H1 (cell line): ENCODE results near the gene PLCB1. TPM values are rescaled to one million over a fixed set of nuclear protein-coding genes. Genes with fewer than 3 reads are reported as not detected.

ENCODE experiments used
- CTCF ChIA-PET: fragments of 300-600 bp; sonication (Branson Sonifier 250); formaldehyde crosslinking; loops from one replicate; lab custom pipeline; 2021; ENCODE audit not compliant: partially characterized antibody; lab: Charles Lee
- POLR2A ChIA-PET: fragments of 300-600 bp; sonication (Branson Sonifier 250); formaldehyde crosslinking; loops from one replicate; lab custom pipeline; 2021; ENCODE audit warnings: inconsistent platforms; ENCODE audit not compliant: partially characterized antibody; lab: Charles Lee
- DNase-seq, 2 experiments: peaks; one replicate each; pipeline versions ENCODE4 v3.0.0 to v3.0.0-alpha.2; 2010 to 2022; ENCODE audit warnings: low spot score in 2 of 2, low read depth in 1 of 2, mixed read lengths in 1 of 2
- FAIRE-seq: peaks from 2 replicates; lab custom pipeline; 2011; peaks lifted over from hg19 to GRCh38; lab: Jason Lieb, UNC
- H2AFZ ChIP-seq: 2 replicates; pipeline ENCODE4 v1.8.1; 2012; ENCODE audit warnings: low read length, inconsistent platforms
- H2AK5ac ChIP-seq: 2 replicates; pipeline ENCODE4 v1.6.1; 2013; ENCODE audit warnings: low read depth, low read length
- H2BK120ac ChIP-seq: replicated peaks from 2 replicates; pipeline ENCODE3; 2013; ENCODE audit warnings: low read depth, low read length, inconsistent platforms
- H2BK12ac ChIP-seq: 2 replicates; pipeline ENCODE4 v1.6.1; 2013; ENCODE audit warnings: low read depth, low read length
- H2BK15ac ChIP-seq: 2 replicates; pipeline ENCODE4 v1.6.1; 2013; ENCODE audit warnings: low read length
- H2BK20ac ChIP-seq: 2 replicates; pipeline ENCODE4 v1.6.1; 2013; ENCODE audit warnings: low read length
- H2BK5ac ChIP-seq: 2 replicates; pipeline ENCODE4 v1.6.1; 2013; ENCODE audit warnings: low read depth, low read length
- H3K14ac ChIP-seq: 2 replicates; pipeline ENCODE4 v1.6.1; 2013; ENCODE audit warnings: inconsistent platforms; ENCODE audit not compliant: insufficient read length
- H3K18ac ChIP-seq: 2 replicates; pipeline ENCODE4 v1.6.1; 2013; ENCODE audit warnings: low read length; ENCODE audit errors: extremely low read depth
- H3K23ac ChIP-seq: 2 replicates; pipeline ENCODE4 v1.6.1; 2013; ENCODE audit warnings: inconsistent platforms; ENCODE audit not compliant: insufficient read length
- H3K23me2 ChIP-seq: 2 replicates; pipeline ENCODE4 v1.6.1; 2013; ENCODE audit warnings: low read depth, low read length
- H3K27ac ChIP-seq: 2 replicates; pipeline ENCODE4 v1.6.1; 2011; ENCODE audit warnings: low read depth, low read length, inconsistent platforms
- H3K27me3 ChIP-seq, 4 experiments: replicated peaks in 1 of 4; 1 replicate in 1 of 4; 2 replicates in 3 of 4; pipeline versions ENCODE4 v1.6.1 to v1.8.1; 2011 to 2013; ENCODE audit warnings: low read length in 3 of 4, mild to moderate bottlenecking in 3 of 4, inconsistent platforms in 2 of 4, mixed read lengths in 2 of 4, moderate library complexity in 1 of 4; ENCODE audit not compliant: control insufficient read depth in 3 of 4, insufficient read depth in 3 of 4; ENCODE audit errors: extremely low read depth in 1 of 4
- H3K36me3 ChIP-seq, 4 experiments: 2 replicates each; pipeline versions ENCODE4 v1.6.1 to v1.8.1; 2011 to 2013; ENCODE audit warnings: mild to moderate bottlenecking in 4 of 4, low read length in 3 of 4, moderate library complexity in 2 of 4, control low read depth in 1 of 4, inconsistent platforms in 1 of 4; ENCODE audit not compliant: insufficient read depth in 4 of 4, control insufficient read depth in 2 of 4
- H3K4ac ChIP-seq: replicated peaks from 2 replicates; pipeline ENCODE3; 2013; ENCODE audit warnings: low read length, low read depth, mixed read lengths, inconsistent platforms; ENCODE audit not compliant: insufficient read length
- H3K4me1 ChIP-seq, 4 experiments: replicated peaks in 1 of 4; 1 replicate in 1 of 4; 2 replicates in 3 of 4; pipeline versions ENCODE4 v1.6.1 to v1.8.1; 2011 to 2013; ENCODE audit warnings: low read length in 3 of 4, inconsistent platforms in 2 of 4, mixed read lengths in 1 of 4; ENCODE audit not compliant: insufficient read depth in 4 of 4, control insufficient read depth in 3 of 4
- H3K4me2 ChIP-seq, 2 experiments: 2 replicates each; pipeline versions ENCODE4 v1.6.1 to v1.8.1; 2011 to 2013; ENCODE audit warnings: low read depth in 2 of 2, low read length in 2 of 2, control low read depth in 1 of 2, inconsistent platforms in 1 of 2, mild to moderate bottlenecking in 1 of 2; ENCODE audit not compliant: insufficient read depth in 1 of 2
- H3K4me3 ChIP-seq, 4 experiments: fragments of 200-600, 300-600 bp in 1 of 4; sonication (generic), shearing (Covaris generic), sonication (Bioruptor Twin) in 1 of 4; 2 replicates each; pipeline versions ENCODE4 v1.5.1 to v1.8.1; 2011 to 2016; ENCODE audit warnings: low read length in 4 of 4, low read depth in 3 of 4, control low read depth in 2 of 4, inconsistent platforms in 2 of 4, mild to moderate bottlenecking in 2 of 4, mixed read lengths in 1 of 4, moderate library complexity in 1 of 4; ENCODE audit not compliant: insufficient read depth in 2 of 4; ENCODE audit errors: extremely low read depth in 1 of 4
- H3K56ac ChIP-seq: replicated peaks from 2 replicates; pipeline ENCODE3; 2013; ENCODE audit warnings: low read depth, mild to moderate bottlenecking, mixed read lengths, low read length, inconsistent platforms; ENCODE audit not compliant: insufficient read length
- H3K79me1 ChIP-seq: 2 replicates; pipeline ENCODE4 v1.6.1; 2013; ENCODE audit warnings: low read depth, low read length, control low read depth
- H3K79me2 ChIP-seq, 2 experiments: 2 replicates each; pipeline versions ENCODE4 v1.6.1 to v1.8.1; 2012 to 2013; ENCODE audit warnings: low read length in 2 of 2, mild to moderate bottlenecking in 2 of 2, inconsistent platforms in 1 of 2; ENCODE audit not compliant: insufficient read depth in 2 of 2, control insufficient read depth in 1 of 2
- H3K9ac ChIP-seq, 4 experiments: replicated peaks in 1 of 4; 1 replicate in 1 of 4; 2 replicates in 3 of 4; pipeline versions ENCODE4 v1.6.1 to v1.8.1; 2011 to 2013; ENCODE audit warnings: low read depth in 3 of 4, low read length in 3 of 4, control low read depth in 2 of 4, mild to moderate bottlenecking in 2 of 4, moderate library complexity in 2 of 4, inconsistent platforms in 1 of 4; ENCODE audit errors: extremely low read depth in 1 of 4
- H3K9me3 ChIP-seq, 2 experiments: 2 replicates each; pipeline versions ENCODE4 v1.6.1 to v1.8.1; 2012 to 2013; ENCODE audit warnings: mild to moderate bottlenecking in 2 of 2, moderate library complexity in 2 of 2, control low read depth in 1 of 2, inconsistent platforms in 1 of 2, low read depth in 1 of 2, low read length in 1 of 2, mixed read lengths in 1 of 2; ENCODE audit not compliant: insufficient read depth in 2 of 2
- H4K20me1 ChIP-seq, 2 experiments: replicated peaks in 1 of 2; 2 replicates each; pipeline versions ENCODE3 to v1.8.1; 2011 to 2013; ENCODE audit warnings: inconsistent platforms in 2 of 2, low read length in 2 of 2, mild to moderate bottlenecking in 1 of 2; ENCODE audit not compliant: insufficient read depth in 2 of 2, control insufficient read depth in 1 of 2
- H4K5ac ChIP-seq: 2 replicates; pipeline ENCODE4 v1.6.1; 2013; ENCODE audit warnings: low read length, low read depth, mixed read lengths, inconsistent platforms; ENCODE audit not compliant: insufficient read length
- H4K8ac ChIP-seq: 2 replicates; pipeline ENCODE4 v1.8.0; 2013; ENCODE audit warnings: mild to moderate bottlenecking, moderate library complexity, low read length, inconsistent platforms; ENCODE audit not compliant: insufficient read depth; ENCODE audit errors: extremely low read depth
- H4K91ac ChIP-seq: replicated peaks from 2 replicates; pipeline ENCODE3; 2013; ENCODE audit warnings: low read length, mixed read lengths, inconsistent platforms; ENCODE audit not compliant: insufficient read length
- BCL11A ChIP-seq, 2 experiments: IDR thresholded peaks; one replicate each; pipeline ENCODE4 v1.6.1; 2011; ENCODE audit warnings: low read depth in 2 of 2, low read length in 2 of 2, mild to moderate bottlenecking in 2 of 2
- CBX5 ChIP-seq: fragments of 300-800, 300-1000 bp; sonication (generic); IDR thresholded peaks from 2 replicates; pipeline ENCODE4 v1.7.1; 2016; ENCODE audit warnings: antibody characterized with exemption, low read length, low read depth
- CREB1 ChIP-seq: IDR thresholded peaks from 2 replicates; pipeline ENCODE4 v1.6.1; 2012; ENCODE audit warnings: inconsistent platforms
- CTBP2 ChIP-seq: IDR thresholded peaks from 2 replicates; pipeline ENCODE4 v1.7.0; 2011; ENCODE audit warnings: borderline replicate concordance, mild to moderate bottlenecking, moderate library complexity, mixed read lengths, low read length; ENCODE audit not compliant: insufficient read depth, insufficient read length
- POLR2AphosphoS5 ChIP-seq: IDR thresholded peaks from 2 replicates; pipeline ENCODE4 v1.6.1; 2011; ENCODE audit warnings: low read depth, low read length
- SRF ChIP-seq: IDR thresholded peaks from 2 replicates; pipeline ENCODE4 v1.6.1; 2011; ENCODE audit warnings: mild to moderate bottlenecking, low read depth, low read length, moderate library complexity
- WGBS, 2 experiments: shearing (Covaris generic) in 1 of 2; methylation state at CpG; one replicate each; pipeline versions ENCODE4 v1.1.6 to v1.1.7; 2013 to 2015; ENCODE audit warnings: low lambda C conversion rate in 2 of 2, mixed read lengths in 2 of 2, inconsistent platforms in 1 of 2, low coverage in 1 of 2, missing lambda C conversion rate in 1 of 2; ENCODE audit not compliant: insufficient replicate concordance in 2 of 2, insufficient coverage in 1 of 2, insufficient read length in 1 of 2; ENCODE audit errors: extremely low coverage in 1 of 2, missing lambda C conversion rate in 1 of 2; 5-methylcytosine and 5-hydroxymethylcytosine counted together
- polyA plus RNA-seq, 7 experiments: library from polyadenylated mRNA; depleted of rRNA in 3 of 7; stranded (reverse) in 5 of 7; unstranded in 2 of 7; fragments of >200 nt in 5 of 7; fragments of 200-250 nt in 2 of 7; gene quantifications; 1 replicate in 5 of 7; 2 replicates in 1 of 7; 4 replicates in 1 of 7; pipeline versions ENCODE4 v1.2.1 to v1.2.3, GENCODE V29; 2011 to 2013; ENCODE audit warnings: missing spikeins in 2 of 7, mixed read lengths in 2 of 7
- total RNA-seq: library from RNA; stranded (reverse); fragmentation: NEBNext Ultra II Directional; extraction: Animal tissue kit (Norgen Biotek cat#: 25700); gene quantifications from 2 replicates; pipeline ENCODE4 v1.2.1, GENCODE V29; 2021
- TF ChIP-seq, protein P1 (sequence below): IDR thresholded peaks from 2 replicates; pipeline ENCODE4 v1.6.1; 2011; ENCODE audit warnings: low read length, improper control_type of control experiment

PLCB1 gene
- total and polyA plus RNA-seq, 2 of the 8 experiments (the other 6 are each of a cell fraction or from before 2014, with no cell fraction given): 2.6 to 9.1 TPM

DNA sequence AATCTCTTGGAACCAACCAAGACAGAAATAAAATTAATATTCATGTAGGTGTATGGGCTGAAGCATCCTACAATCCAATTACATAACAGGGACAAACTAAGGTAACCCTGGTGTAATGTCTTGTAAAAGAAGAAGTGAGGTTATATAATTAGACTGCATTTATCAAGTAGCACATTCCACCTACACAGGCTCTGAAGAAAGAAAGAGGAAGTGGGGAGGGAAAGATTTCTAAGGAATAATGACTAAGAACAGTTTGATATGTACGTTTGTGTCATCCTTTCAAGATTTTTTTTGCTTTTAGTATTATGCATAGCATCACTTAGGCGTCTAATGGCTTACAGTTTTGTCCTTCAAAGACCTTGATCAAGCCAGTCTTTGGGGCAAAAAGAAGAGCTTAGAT is 139.7 kb downstream of the PLCB1 start:
- Histone ChIP-seq H3K4me2 (no peak overlapping the region), H3K18ac (no peak overlapping the region), H3K4me1 (no peaks in the 10 kb centered on the region), H2AK5ac (no peak overlapping the region), H2BK15ac (no peak overlapping the region), H3K79me1 (no peaks in the 10 kb centered on the region), H3K23me2 (peaks cover 2% of the 10 kb centered on the region; the same call in 1 of the 2 replicates), H3K36me3 (no peaks in the 10 kb centered on the region), H3K79me2 (no peaks in the 10 kb centered on the region), H2BK120ac (no peak overlapping the region), H2BK12ac (no peak overlapping the region), H3K27ac (no peak overlapping the region), H3K23ac (no peak overlapping the region), H3K56ac (no peak overlapping the region), H3K27me3 (no peaks in the 10 kb centered on the region), H2BK5ac (no peak overlapping the region), H3K9ac (no peak overlapping the region; a peak in 1 of 7 replicates), H4K91ac (no peak overlapping the region), H4K5ac (no peak overlapping the region), H2AFZ (no peak overlapping the region), H3K4ac (no peak overlapping the region), H4K8ac (no peak overlapping the region), H3K4me3 (no peak overlapping the region), H4K20me1 (no peaks in the 10 kb centered on the region), H2BK20ac (no peak overlapping the region), H3K9me3 (no peaks in the 10 kb centered on the region), H3K14ac (no peak overlapping the region)
- POLR2A ChIA-PET: no interaction called here
- WGBS, 2 experiments: 93% methylated on average over 2 of the region's 2 CpGs; no CpG with 5 or more reads in 1 of the 2 experiments
- no peak for TF ChIP-seq CTBP2
- no peak for TF ChIP-seq CREB1
- no peak for TF ChIP-seq CBX5
- TF ChIP-seq POLR2AphosphoS5: no peak
- no peak for TF ChIP-seq SRF
- TF ChIP-seq, protein P1, sequence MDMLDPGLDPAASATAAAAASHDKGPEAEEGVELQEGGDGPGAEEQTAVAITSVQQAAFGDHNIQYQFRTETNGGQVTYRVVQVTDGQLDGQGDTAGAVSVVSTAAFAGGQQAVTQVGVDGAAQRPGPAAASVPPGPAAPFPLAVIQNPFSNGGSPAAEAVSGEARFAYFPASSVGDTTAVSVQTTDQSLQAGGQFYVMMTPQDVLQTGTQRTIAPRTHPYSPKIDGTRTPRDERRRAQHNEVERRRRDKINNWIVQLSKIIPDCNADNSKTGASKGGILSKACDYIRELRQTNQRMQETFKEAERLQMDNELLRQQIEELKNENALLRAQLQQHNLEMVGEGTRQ: no peak
- TF ChIP-seq BCL11A (IDR thresholded peaks at IDR 0.05; ENCODE audit: low read depth in 2 of 2, low read length in 2 of 2): no peak
- DNase-seq (no peak), FAIRE-seq (no peak)
- CTCF ChIA-PET: interaction anchor here (1.0 to 1.3 kb wide), 2 partner anchors 8 to 11 kb away, joined by 3 to 4 read pairs; no protein-coding TSS in a partner anchor
